Measurements from ENCODE around the gene MTRF1.

MTRF1 gene

DNA sequence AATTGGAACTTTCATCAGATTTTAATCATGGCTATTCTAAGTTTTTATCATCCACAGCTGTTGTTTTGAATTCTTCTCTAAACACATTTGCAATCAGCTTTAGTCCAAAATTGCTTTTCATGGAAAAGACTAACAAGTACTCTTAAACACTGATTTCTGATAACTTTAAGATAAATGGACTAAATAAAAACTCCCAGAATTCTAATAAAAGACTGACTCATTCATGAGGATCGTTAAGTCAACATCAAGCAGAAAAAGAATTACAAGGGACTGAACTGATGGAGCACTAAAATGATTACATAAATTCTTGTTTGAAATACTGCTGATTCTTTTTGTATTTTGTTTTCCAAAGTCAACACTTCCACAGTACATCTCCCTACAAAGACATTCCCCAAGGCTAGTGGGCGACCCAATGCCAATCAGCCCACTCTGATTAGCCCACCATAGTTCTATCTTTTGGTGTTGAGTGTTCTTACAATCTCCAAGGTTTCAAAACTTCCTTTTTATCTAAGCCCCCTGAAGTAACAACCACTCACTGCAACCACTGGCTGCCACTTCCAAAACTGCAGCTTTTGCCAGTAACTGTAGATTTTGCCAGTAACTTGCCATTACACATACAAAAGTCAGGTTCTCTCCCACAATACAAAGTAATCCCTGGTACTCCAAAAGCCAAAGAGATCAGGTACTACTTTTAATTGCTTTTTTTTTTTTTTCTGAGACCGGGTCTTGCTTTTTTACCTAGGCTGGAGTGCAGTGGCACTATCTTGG, 33.7 kb upstream of the MTRF1 start:
- in situ Hi-C loops (cut with HindIII; ENCODE audit: low pct_ligation_motif_present, low sequenced_read_pairs), result no loop called here
- no peak overlapping the region for H3K4me3 ChIP-seq (ENCODE audit: low read depth, low read length)

DNA sequence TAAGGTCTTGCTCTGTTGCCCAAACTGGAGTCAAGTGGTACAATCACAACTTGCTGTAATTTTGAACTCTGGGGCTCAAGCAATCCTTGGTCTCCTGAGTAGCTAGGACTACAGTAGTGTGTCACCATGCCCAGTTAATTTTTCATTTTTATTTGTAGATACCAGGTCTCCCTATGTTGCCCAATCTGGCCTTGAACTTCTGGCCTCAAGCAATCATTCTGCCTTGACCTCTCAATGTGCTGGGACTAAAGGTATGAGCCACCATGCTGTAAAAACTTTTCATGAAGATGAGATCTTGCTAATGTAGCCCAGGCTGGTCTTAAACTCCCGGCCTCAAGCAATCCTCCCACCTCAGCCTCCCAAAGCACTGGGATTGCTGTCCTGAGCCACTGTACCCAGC, 32.6 kb upstream of the MTRF1 start:
- DNase-seq, result no peak
- H3K27me3 ChIP-seq (replicated peaks), result no peaks in the 10 kb centered on the region
- H3K27ac ChIP-seq, result no peak overlapping the region
- H3K36me3 ChIP-seq (replicated peaks), result no peaks in the 10 kb centered on the region
- no peak overlapping the region for H3K4me3 ChIP-seq (ENCODE audit: low read depth, low read length)
- in situ Hi-C loops (cut with HindIII; ENCODE audit: low pct_ligation_motif_present, low sequenced_read_pairs), result no loop called here
- TF ChIP-seq, protein P1, sequence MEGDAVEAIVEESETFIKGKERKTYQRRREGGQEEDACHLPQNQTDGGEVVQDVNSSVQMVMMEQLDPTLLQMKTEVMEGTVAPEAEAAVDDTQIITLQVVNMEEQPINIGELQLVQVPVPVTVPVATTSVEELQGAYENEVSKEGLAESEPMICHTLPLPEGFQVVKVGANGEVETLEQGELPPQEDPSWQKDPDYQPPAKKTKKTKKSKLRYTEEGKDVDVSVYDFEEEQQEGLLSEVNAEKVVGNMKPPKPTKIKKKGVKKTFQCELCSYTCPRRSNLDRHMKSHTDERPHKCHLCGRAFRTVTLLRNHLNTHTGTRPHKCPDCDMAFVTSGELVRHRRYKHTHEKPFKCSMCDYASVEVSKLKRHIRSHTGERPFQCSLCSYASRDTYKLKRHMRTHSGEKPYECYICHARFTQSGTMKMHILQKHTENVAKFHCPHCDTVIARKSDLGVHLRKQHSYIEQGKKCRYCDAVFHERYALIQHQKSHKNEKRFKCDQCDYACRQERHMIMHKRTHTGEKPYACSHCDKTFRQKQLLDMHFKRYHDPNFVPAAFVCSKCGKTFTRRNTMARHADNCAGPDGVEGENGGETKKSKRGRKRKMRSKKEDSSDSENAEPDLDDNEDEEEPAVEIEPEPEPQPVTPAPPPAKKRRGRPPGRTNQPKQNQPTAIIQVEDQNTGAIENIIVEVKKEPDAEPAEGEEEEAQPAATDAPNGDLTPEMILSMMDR (IDR thresholded peaks at IDR 0.05; ENCODE audit: low read depth, low read length, missing control alignments), result no peak

More for the DNA sequence above, 33.7 kb upstream of the MTRF1 start:
- no peak for DNase-seq
- H3K27me3 ChIP-seq (replicated peaks), result no peaks in the 10 kb centered on the region
- no peaks in the 10 kb centered on the region for H3K36me3 ChIP-seq (replicated peaks)
- no peak overlapping the region for H3K27ac ChIP-seq
- TF ChIP-seq, protein P1 (IDR thresholded peaks at IDR 0.05; ENCODE audit: low read depth, low read length, missing control alignments), result no peak

DNA sequence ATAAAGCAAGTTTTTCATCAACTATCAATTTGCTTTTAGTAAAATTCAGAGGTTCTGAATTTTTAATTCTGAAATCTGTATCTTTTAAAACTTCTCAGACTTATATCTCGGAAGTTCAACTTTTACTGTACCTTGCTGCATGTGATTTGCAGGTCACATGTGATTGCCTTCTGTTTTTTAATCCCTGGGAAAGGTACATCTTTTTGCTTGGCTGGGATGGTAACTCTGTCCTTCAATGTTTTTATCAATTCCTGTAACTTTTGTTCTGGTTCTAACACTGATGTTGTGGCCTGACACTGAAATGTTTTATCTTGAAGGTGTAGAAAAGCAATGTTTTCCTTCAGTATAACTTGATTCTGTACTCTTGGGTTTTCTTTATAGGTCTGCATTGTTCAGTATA, 31.5 kb upstream of the MTRF1 start:
- no peak for DNase-seq
- in situ Hi-C loops (cut with HindIII; ENCODE audit: low pct_ligation_motif_present, low sequenced_read_pairs), result no loop called here
- TF ChIP-seq, protein P1 (IDR thresholded peaks at IDR 0.05; ENCODE audit: low read depth, low read length, missing control alignments), result no peak
- no peaks in the 10 kb centered on the region for H3K36me3 ChIP-seq (replicated peaks)
- no peak overlapping the region for H3K4me3 ChIP-seq (ENCODE audit: low read depth, low read length)
- H3K27me3 ChIP-seq (replicated peaks), result no peaks in the 10 kb centered on the region
- no peak overlapping the region for H3K27ac ChIP-seq

DNA sequence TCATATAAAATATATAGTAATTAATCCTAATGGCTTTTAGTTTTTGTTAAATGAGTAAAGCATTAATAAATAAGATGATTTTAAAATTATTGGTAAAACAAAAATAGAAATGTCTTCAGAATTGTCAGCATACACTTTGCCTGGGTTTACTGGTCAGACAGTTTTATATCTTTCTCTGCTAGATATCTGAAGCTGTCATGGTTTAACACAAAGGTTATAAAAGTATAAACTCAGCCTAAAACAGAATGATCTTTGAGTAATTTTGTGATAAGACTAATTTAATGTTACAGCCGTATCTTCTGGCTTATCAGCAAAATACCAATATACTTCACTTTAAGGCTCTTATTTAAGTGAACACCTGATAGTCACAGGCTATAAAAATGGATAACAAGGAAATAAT, 29.9 kb upstream of the MTRF1 start:
- in situ Hi-C loops (cut with HindIII; ENCODE audit: low pct_ligation_motif_present, low sequenced_read_pairs), result no loop called here
- TF ChIP-seq, protein P1 (IDR thresholded peaks at IDR 0.05; ENCODE audit: low read depth, low read length, missing control alignments), result no peak

DNA sequence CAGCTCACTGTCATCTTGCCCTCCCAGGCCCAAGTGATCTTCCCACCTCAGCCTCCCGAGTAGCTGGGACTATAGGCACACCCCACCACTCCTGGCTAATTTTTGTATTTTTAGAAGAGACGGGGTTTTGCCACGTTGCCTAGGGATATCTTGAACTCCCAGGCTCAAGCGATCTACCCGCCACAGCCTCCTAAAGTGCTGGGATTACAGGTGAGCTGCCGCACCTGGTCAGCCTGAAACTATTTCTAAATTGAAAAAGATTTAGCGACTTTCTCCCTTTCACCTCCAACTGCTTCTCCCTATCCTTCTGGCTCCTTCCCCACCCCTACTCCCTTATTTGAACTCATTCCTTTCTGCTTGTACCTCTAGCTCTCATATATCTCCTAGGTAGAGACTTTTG, 27.9 kb upstream of the MTRF1 start:
- Histone ChIP-seq H3K36me3 (replicated peaks) (no peaks in the 10 kb centered on the region), H3K27ac (no peak overlapping the region), H3K4me3 (ENCODE audit: low read depth, low read length) (no peak overlapping the region), H3K27me3 (replicated peaks) (no peaks in the 10 kb centered on the region)
- TF ChIP-seq, protein P1 (IDR thresholded peaks at IDR 0.05; ENCODE audit: low read depth, low read length, missing control alignments), result no peak
- in situ Hi-C loops (cut with HindIII; ENCODE audit: low pct_ligation_motif_present, low sequenced_read_pairs), result no loop called here
- DNase-seq, result no peak

More for the DNA sequence above, 29.9 kb upstream of the MTRF1 start:
- no peak overlapping the region for H3K27ac ChIP-seq
- H3K27me3 ChIP-seq (replicated peaks), result no peaks in the 10 kb centered on the region
- H3K36me3 ChIP-seq (replicated peaks), result no peaks in the 10 kb centered on the region
- no peak for DNase-seq
- no peak overlapping the region for H3K4me3 ChIP-seq (ENCODE audit: low read depth, low read length)

DNA sequence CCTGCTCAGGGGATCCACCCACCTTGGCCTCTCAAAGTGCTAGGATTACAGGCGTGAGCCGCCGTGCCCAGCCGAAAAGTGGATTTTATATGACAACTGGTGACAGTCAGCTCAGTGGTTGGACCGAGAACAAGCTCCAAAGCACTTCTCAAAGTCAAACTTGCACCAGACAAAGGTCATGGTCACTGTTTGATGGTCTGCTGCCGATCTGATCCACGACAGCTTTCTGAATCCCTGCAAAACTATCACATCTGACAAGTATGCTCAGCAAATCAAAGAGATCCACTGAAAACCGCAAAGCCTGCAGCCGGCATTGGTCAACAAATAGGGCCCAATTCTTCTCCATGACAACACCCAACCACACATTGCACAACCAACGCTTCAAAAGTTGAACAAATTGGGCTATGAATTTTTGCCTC, 26.1 kb upstream of the MTRF1 start:
- no peak for DNase-seq
- no peak overlapping the region for H3K27ac ChIP-seq
- TF ChIP-seq, protein P1 (IDR thresholded peaks at IDR 0.05; ENCODE audit: low read depth, low read length, missing control alignments), result no peak
- H3K27me3 ChIP-seq (replicated peaks), result no peaks in the 10 kb centered on the region
- in situ Hi-C loops (cut with HindIII; ENCODE audit: low pct_ligation_motif_present, low sequenced_read_pairs), result no loop called here
- H3K4me3 ChIP-seq (ENCODE audit: low read depth, low read length), result no peak overlapping the region
- no peaks in the 10 kb centered on the region for H3K36me3 ChIP-seq (replicated peaks)

All from brain microvascular endothelial cell (primary cell).